ENCODE data around the gene FCMR.

Gene FCMR

GRCh38 chr1:206947255-206947654, 25.5 kb upstream of the FCMR start:
- no peak for TF ChIP-seq CTCF (IDR thresholded peaks at IDR 0.05)

GRCh38 chr1:206946261-206946660, 24.5 kb upstream of the FCMR start, which contains the start of gene PIGR:
TSS of gene PIGR (minus strand) at chr1:206946466. CDS start at chr1:206940531, 5,935 bp downstream.
- no peak for TF ChIP-seq CTCF (IDR thresholded peaks at IDR 0.05)

GRCh38 chr1:206945779-206946178, 24.0 kb upstream of the FCMR start:
- no peak for TF ChIP-seq CTCF (IDR thresholded peaks at IDR 0.05)

- TF ChIP-seq CTCF (IDR thresholded peaks at IDR 0.05) = no peak
These were observed 23.0 kb upstream of the FCMR start for GRCh38 chr1:206944703-206945102.

- no peak for TF ChIP-seq CTCF (IDR thresholded peaks at IDR 0.05)
These were observed 20.2 kb upstream of the FCMR start for GRCh38 chr1:206941766-206942418.

DNA sequence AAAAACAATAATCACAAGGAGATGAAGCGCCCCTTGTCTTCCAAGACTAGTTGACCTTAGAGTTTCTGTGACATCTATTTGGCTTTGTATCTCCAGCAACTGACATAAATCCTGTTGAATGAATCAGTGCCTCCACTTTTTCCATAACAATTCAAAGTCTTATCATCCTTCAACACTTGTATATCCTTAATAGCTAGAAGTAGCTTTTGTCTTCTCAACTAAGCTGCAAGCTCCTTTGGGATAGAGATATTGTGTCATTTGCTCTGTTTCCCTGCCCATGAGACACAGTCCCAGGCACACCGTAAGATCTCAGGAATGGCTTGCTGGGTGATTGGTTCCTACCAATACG, 18.8 kb upstream of the FCMR start:
- TF ChIP-seq CTCF (IDR thresholded peaks at IDR 0.05) = no peak

- no peak for TF ChIP-seq CTCF (IDR thresholded peaks at IDR 0.05)
These were observed 18.3 kb upstream of the FCMR start for GRCh38 chr1:206939841-206940587.

All from LNCAP (cell line).